GOT3 (cell line): Measurements from ENCODE around the gene LSS.
"Not testable (repeated sequence)": the region's sequence is repeated elsewhere in the genome, so short reads cannot be mapped to it uniquely, and the experiment has no call there.

Source experiments
- DNase-seq: peaks from one replicate; lab custom pipeline; 2025; ENCODE audit warnings: mixed read lengths; lab: John Stamatoyannopoulos, UW

LSS gene

DNA sequence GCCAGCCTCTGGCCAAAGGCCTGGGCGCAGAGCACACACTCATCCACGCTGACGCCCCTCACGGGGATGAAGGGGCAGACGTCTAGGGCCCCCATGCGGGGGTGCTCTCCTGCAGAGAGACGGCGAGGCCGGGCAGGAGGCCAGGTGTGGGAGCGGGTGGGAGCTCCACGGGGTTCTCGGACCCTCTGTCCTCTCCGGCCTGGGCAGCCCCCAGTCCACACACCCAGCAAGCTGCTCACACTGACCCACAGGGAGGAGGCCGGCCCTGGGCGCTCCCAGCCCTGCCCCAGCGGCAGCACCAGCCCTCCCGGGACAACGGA lies 75.7 kb downstream of the LSS start:
- DNase-seq, result no peak

DNA sequence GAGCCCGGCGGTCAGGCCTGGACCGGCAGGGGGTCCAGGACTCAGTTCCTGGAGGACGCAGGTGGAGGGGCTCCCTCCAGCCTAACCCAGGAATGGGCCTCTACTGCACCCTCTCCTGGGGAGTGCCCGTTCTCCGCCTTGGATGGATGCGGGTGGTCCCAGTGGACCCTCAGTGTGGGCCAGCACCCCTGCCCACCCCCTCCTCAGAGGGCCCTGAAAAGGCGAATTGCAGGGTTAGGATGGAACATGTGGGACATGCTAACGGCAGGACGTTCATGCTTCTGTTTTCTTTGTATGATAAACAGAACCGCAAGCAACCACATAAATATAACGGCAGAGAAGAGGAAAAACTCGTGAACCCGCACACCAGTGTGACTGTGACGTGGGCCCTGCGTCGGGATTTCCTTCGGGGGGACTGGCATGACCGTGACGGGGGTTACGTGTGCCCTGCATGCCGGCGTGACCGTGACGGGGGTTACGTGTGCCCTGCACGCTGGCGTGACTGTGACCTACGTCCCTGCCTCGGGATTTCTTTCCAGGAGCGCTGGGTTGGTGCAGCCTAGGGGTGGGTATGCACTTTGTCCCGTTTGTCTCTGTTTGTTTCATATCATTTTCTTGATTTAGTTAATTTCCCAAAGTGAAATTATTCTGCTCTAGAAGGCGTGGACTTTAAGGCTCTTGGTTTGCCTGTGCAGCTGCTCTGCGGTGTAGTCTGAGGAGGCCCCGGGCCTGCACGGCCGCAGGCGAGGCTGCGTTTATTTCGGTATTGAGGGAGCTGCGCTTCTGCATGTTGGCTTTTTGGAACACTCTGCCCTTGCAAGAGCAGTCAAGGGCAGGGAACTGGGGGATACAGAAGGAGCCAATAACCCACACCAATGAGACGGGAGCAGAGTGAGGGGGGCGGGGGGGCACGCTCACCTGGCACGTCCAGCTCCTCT lies 76.3 kb downstream of the LSS start:
- DNase-seq, result no peak

DNA sequence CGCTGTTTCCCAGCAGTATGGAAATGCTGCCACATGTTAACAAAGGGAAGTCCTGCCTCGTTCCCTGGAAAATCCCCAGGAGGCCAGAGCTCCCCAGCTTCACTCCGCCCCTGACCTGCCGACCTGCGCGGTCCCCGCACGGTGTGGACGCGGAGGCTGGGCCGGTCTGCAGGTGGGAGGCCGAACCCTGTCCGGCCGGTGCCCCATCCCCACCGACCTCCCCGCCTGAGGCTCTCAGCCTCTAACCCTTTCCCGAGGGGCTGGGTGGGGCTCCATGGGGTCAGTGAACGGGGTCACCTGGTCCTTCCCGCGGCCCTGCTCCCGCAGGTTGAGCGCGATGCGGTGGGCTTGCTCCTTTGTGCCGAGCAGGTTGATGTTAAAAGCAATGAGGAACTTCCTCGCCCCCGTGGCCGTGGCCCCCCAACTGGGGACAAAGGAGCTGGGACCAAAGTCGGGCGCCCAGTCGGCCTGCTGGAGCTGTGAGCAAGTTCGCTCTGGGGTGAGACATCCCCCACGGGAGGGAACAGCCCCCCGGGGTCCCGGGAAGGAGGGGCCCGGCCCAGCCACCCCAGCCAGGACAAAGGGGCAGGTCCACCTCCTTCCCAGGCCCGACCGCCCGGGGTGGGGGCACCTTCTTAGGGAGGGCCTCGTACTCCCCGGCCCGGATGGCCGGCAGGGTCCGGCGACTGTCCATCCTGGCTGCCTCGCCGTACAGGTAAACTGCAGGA lies 77.1 kb downstream of the LSS start:
- DNase-seq, result no peak

- no peak for DNase-seq
Observed at GRCh38 chr21:46150491-46151121, 78.0 kb downstream of the LSS start.

GRCh38 chr21:46150073-46150472 lies 78.5 kb downstream of the LSS start:
- no peak for DNase-seq

- no peak for DNase-seq
Observed at GRCh38 chr21:46149205-46149901, 79.2 kb downstream of the LSS start.

DNA sequence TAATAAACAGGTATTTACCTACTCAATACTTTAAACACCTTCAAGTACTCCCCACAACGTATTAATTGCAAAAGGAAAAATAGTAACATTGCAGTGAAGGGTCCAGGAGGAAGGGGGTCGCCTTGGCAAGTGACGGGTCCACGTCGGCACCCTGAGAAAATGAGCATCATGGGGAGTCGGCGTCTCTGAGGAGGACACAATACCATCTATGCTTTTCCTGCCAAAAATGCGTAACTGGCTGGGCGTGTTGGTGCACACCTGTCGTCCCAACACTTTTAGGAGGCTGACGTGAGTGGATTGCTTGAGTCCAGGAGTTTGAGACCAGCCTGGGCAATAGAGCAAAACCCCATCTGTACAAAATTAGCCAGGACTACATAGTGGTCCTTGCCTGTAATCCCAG lies 80.5 kb downstream of the LSS start:
- no peak for DNase-seq

- not testable (repeated sequence) for DNase-seq
Observed at GRCh38 chr21:46147429-46147828, 81.1 kb downstream of the LSS start.

- no peak for DNase-seq
Observed at GRCh38 chr21:46146856-46147255, 81.7 kb downstream of the LSS start.

DNA sequence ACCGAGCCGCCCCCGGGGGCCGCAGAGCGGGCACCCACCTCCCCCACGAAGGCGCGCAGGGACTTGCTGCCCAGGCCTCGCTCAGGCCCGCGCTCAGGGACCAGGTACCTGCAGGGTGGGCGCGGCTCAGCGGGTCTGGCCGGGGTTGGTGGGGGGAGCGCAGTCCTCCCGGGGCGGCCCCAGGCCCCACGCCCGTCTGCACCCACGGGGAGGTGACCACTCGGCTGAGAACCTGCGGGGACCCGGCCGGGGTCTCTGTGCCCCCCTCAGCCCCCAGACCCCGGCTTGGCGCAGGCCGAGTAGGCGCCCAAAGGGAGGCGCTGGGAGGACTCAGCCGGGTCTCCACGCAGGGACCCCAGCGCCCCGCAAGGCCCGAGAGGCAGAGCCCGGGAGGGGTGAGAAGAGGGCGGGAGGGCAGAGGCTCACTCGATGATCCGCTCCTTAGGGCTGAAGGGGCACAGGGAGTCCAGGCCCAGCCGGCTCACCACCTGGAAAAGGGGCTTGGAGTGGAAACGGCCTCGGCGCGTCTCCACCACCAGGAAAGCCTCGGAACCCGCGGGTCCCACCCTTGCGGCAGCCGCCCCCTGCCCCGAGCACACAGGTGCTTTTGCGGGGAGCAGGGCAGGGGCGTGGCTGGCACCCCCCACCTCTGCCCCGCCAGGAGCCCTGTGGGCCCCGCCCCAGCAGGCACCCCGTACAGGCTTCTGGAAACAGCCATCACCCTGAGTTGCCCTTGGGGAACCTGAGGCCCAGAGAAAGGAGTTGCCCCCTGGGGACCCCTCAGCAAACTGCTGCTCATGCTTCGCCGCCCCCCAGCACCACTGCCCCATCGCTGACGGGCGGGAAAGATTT lies 82.5 kb downstream of the LSS start:
- no peak for DNase-seq

DNA sequence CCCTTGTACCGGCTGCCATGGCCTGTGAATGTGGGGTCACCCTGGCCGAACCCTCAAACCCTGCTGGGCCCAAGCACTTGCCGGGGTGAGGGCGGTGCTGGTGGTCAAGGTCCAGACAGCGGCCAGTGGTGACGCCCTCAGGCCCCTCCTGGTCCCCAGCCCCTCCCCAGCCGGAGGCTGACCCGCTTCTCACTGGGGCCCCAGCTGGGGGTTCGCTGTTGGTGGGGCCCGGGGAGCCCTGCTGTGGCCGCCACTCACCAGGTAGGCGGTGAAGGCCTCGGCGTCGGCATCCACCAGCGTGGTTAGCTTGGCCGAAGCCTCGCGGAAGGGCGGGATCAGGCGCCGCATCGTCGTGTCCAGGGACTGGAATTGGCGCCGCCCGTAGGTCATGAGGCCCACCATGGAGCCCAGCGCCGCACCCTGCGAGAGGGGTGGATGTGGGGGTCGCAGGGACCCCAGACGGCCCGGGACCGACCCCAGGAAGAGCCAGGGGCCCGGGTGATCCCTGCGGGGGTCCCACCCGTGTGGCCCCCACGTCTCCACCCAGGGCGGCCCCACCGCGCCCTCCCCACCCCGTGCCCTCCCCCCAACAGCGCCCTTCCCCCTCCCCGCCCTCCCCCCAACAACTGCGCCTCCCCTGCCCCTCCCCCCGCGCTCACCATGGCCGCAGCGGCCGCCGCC lies 83.3 kb downstream of the LSS start:
- DNase-seq, result no peak

DNA sequence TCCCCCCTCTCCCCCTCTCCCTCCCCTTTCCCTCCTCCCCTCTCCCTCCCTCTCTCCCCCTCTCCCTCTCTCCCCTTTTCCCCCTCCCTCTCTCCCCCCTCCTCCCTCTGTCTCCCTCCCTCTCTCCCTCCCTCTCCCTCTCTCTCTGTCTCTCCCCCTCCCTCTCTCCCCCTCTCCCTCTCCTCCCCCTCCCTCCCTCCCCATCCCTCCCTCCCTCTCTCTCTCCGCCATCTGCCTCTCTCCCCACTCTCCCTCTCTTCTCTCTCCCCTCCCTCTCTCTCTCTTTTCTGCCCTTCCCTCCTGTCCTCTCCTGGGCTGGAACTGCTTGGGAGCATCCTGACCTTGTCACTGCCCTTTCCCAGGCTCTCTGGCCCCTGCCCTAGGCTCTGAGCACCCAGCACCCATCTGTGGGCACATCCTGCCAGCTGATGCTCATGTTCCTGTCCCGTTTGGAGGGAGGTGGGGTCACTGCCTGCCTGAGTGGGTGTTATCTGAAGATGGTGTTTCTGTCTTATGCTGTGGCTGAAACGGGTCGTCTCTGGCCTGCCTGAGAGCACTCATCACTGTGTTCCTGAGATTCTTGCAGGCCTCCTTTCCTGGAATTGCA lies 84.0 kb downstream of the LSS start:
- DNase-seq, result no peak

DNA sequence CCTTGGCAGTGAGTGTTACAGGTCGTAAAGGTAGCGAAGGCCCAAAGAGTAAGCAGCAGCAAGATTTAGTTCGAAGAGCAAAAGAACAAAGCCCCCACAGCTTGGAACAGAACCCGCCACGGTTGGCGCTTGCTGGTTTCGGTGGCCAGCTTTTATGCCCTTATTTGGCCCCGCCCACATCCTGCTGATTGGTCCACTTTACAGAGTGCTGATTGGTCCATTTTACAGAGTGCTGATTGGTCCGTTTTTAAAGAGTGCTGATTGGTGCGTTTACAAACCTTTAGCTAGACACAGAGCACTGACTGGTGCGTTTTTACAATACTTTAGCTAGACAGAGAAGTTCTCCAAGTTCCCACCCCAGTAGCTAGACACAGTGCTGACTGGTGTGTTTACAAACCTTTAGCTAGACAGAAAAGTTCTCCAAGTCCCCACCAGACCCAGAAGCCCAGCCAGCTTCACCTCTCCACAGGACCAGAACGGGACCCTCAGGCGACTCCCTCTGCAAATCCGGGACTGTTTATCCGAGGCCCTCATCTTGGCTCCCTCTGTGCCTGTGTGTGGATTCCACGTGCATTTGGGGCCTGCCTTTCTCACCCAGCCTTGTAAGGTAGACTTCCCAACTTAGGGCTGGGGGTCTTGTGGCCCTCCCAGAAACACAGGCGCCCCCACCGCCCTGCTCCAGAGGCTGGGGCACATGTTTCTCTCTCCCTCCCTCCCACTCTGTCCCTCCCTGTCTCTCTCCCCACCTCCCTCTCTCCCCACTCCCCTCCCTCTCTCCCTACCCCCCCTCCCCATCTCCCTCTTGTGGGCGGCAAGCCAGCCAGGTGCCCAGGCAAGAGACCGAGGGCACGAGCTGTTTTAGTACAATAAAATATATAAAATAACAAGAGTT lies 85.7 kb downstream of the LSS start:
- no peak for DNase-seq

GRCh38 chr21:46141767-46142581 lies 86.6 kb downstream of the LSS start:
- no peak for DNase-seq

DNA sequence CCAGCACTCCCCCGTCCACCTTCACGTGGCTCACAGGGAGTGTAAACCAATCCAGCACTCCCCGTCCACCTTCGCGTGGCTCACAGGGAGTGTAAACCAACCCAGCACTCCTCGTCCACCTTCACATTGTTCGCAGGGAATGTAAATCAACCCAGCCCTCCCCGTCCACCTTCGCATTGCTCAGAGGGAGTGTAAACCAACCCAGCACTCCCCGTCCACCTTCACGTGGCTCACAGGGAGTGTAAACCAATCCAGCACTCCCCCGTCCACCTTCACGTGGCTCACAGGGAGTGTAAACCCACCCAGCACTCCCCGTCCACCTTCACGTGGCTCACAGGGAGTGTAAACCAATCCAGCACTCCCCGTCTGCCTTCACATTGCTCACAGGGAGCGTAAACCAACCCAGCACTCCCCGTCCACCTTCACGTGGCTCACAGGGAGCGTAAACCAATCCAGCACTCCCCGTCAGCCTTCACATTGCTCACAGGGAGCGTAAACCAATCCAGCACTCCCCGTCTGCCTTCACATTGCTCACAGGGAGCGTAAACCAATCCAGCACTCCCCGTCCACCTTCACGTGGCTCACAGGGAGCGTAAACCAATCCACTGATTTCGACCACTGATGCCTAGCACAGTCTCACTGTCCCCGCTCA lies 88.1 kb downstream of the LSS start:
- DNase-seq, result not testable (repeated sequence)

DNA sequence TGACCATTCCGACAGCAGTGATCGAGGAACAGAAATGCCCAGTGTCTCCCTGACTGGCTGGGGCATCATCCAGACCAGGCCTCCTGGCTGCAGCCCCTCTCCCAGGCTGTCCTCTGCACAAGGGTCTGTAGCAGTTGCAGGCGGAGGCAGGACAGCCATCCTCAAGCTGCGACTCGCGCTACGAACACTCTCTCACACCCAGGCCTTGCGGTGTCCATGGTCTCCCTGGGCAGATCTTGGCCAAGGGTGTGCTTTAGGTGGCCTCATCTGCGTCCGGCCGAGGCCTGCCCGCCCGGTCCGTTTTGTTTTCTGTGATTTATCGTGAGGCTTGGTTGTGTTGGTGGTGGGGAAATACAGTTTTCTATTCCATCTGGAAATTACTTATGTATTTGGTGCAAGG lies 88.9 kb downstream of the LSS start:
- DNase-seq, result no peak

- DNase-seq, result no peak
Observed at GRCh38 chr21:46138383-46138970, 90.1 kb downstream of the LSS start.
